ENCODE results near the gene KLF11.
"Not testable (repeated sequence)": the region's sequence is repeated elsewhere in the genome, so short reads cannot be mapped to it uniquely, and the experiment has no call there.

The KLF11 gene

GRCh38 chr2:10084223-10084865 is 41.0 kb downstream of the KLF11 start:
- no peak for DNase-seq (ENCODE audit: low read depth, low spot score)

DNA sequence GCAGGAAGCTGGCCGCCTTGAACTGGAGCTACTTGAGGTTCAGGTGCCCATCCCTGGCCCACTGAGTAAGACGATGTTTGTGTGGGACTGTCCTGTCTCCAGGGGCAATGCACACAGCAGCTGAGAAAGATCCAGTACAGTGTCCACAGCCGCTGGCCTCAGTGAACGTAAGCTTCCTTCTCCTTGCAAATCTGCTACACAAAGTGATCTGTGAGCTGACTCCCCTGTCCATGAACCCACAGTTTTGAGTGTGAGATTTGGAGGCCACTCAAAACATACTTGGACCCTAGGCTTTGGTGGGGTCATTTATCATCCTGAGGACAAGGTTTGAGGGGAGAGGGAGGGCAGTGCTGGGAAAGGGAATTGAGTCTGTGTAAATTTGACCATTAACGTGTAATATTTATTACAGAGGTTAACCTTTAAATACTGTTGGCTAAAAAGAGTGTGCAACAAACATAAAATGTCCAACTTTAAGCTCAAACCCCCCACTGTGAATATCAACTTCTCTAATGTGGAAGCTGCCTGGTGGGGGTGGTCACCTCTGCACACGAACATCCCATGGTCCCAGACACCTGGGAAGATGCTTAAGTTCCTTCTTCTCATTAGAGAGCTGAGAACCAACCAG is 41.8 kb downstream of the KLF11 start:
- no peak for DNase-seq (ENCODE audit: low read depth, low spot score)

- DNase-seq (ENCODE audit: low read depth, low spot score): no peak
Observed at GRCh38 chr2:10085668-10086059, 42.3 kb downstream of the KLF11 start.

DNA sequence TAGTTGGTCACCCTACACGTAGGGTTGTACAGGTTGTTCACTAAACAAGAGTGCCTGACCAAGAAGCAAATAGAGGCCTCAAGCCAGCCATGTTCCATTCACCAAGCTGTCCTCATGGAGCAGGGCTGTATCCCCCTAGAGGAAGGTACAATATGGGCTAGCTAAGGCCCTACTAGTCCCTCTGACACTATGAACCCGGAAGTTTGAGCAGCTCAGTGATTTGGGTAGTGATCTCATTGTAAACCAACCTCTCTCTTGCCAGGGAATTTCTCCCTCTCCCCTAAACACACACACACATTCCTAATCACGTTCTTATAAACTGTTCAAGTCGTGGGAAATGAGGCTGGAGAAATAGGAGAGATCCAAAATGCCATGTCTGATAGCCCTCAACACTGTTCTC is 43.6 kb downstream of the KLF11 start:
- DNase-seq (ENCODE audit: low read depth, low spot score): no peak

- DNase-seq (ENCODE audit: low read depth, low spot score): no peak
Observed at GRCh38 chr2:10087360-10087759, 44.0 kb downstream of the KLF11 start.

DNA sequence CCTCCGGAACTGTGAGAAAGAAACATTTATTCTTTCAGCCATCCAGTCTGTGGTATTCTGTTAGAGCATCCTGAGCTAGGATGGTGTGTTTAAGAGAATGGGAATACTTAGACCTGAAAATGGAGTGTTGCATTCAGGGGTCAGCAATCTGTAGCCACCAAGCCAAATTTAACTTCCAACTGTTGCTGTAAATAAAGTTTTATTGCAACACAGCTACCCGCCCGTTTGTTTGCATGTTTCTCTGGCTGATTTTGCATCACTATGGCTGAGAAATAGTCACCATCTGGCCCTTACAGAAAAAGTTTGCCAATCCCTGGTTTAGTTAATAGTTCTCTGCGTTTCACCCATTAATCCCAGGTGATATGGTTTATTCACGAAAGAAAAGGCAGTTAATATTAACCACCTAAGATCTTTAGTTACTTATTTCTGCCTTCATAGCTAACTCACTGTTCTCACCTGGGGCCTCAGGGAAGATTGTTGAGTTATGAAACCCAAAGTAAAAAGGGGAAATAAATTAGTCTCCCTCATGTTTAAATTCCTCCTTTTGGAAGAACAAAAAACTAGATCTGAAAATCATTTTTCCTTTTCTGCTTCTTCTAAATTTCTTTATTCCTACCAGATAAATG is 46.3 kb downstream of the KLF11 start:
- no peak for DNase-seq (ENCODE audit: low read depth, low spot score)

- no peak for DNase-seq (ENCODE audit: low read depth, low spot score)
Observed at GRCh38 chr2:10091182-10091888, 48.0 kb downstream of the KLF11 start.

DNA sequence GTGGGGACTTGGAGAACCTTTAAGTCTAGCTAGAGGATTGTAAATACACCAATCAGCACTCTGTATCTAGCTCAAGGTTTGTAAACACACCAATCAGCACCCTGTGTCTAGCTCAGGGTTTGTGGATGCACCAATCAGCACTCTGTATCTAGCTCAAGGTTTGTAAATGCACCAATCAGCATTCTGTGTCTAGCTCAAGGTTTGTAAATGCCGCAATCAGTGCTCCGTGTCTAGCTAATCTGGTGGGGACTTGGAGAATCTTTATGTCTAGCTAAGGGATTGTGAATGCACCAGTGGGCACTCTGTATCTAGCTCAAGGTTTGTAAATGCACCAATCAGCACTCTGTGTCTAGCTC is 48.5 kb downstream of the KLF11 start:
- not testable (repeated sequence) for DNase-seq (ENCODE audit: low read depth, low spot score)

- DNase-seq (ENCODE audit: low read depth, low spot score): no peak
Observed at GRCh38 chr2:10094271-10094814, 51.0 kb downstream of the KLF11 start.

- no peak for DNase-seq (ENCODE audit: low read depth, low spot score)
Observed at GRCh38 chr2:10095175-10095574, 51.8 kb downstream of the KLF11 start.

GRCh38 chr2:10096641-10097040 is 53.3 kb downstream of the KLF11 start:
- DNase-seq (ENCODE audit: low read depth, low spot score): no peak

- no peak for DNase-seq (ENCODE audit: low read depth, low spot score)
Observed at GRCh38 chr2:10097352-10098148, 54.2 kb downstream of the KLF11 start.

DNA sequence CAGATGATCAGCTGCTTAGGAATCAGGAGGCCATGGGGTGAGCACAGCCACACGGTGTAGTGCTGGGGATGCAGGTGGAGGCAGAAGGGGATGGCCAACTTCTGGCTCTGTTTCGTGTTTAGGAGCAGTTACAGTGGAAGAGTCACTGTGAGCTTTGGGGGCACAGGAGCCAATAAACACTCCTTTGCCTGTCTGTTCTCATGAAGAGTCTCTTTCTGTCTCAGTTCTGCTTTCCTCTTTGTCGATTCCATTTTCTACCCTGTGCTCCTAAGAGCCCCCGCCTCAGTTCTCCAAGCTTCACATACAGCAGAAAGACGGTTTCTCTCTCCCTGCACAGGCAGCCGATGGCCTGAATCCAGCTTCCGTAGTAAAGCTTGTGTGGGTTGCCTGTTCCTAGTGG is 58.1 kb downstream of the KLF11 start:
- DNase-seq (ENCODE audit: low read depth, low spot score): no peak

GRCh38 chr2:10103179-10103578 is 59.8 kb downstream of the KLF11 start:
- no peak for DNase-seq (ENCODE audit: low read depth, low spot score)
